ENCODE measurements around the gene STRN.

STRN gene

GRCh38 chr2:36797324-36798070, 168.8 kb downstream of the STRN start:
- no peak for DNase-seq (ENCODE audit: low read depth in 3 of 3)
